ENCODE measurements around the gene GNG14.

Gene GNG14

DNA sequence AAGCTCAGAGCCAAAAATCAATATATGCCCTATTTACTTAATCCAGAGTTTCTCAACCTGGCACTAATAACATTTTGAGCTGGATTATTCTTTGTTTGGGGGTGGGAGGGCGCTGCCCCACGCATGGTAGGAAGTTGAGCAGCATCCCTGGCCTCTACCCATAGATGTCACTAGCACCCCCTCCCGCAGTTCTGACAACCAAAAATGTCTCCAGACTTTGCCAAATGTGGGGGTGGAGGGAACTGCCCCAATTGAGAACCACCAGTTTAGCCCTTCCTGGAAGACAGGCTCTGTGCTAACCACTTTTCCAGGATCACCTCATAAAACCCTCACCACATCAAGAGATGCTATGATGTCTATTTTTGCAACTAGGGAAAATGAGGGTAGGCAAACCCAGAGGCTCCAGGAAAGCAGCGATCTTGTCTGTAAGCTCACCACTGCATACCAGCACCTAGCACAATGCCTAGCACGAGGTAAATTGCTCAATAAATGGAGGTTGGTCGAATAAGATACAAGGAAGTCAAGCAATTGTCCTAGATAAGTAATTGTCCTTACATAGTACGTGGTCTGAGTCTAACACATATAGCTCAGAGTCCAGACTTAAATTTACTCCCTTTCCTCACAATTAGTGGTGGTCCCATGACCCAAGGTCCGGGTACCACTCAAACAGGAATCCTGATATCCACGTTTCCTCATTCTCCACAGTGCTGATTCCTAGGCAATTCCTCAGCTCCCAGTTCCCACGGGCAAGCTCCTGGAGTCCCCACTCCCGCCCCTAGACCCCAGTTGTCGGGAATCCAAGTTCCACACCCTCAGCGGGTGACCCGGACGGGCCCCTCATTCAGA lies 45.8 kb downstream of the GNG14 start:
- peak overlapping the region; percentile 94 to 95 for H3K4me3 Mint-ChIP-seq
- DNase-seq: peak; percentile 34
- no peak for ATAC-seq (replicated peaks)
- no peaks in the 10 kb centered on the region for H3K27me3 Mint-ChIP-seq
- no peaks in the 10 kb centered on the region for H3K9me3 Mint-ChIP-seq
- peak overlapping the region; percentile 99 for H3K27ac Mint-ChIP-seq
- H3K36me3 Mint-ChIP-seq: peaks cover 37% of the 10 kb centered on the region in 2 donors
- peaks cover 44 to 74% of the 10 kb centered on the region in 2 donors for H3K4me1 Mint-ChIP-seq

DNA sequence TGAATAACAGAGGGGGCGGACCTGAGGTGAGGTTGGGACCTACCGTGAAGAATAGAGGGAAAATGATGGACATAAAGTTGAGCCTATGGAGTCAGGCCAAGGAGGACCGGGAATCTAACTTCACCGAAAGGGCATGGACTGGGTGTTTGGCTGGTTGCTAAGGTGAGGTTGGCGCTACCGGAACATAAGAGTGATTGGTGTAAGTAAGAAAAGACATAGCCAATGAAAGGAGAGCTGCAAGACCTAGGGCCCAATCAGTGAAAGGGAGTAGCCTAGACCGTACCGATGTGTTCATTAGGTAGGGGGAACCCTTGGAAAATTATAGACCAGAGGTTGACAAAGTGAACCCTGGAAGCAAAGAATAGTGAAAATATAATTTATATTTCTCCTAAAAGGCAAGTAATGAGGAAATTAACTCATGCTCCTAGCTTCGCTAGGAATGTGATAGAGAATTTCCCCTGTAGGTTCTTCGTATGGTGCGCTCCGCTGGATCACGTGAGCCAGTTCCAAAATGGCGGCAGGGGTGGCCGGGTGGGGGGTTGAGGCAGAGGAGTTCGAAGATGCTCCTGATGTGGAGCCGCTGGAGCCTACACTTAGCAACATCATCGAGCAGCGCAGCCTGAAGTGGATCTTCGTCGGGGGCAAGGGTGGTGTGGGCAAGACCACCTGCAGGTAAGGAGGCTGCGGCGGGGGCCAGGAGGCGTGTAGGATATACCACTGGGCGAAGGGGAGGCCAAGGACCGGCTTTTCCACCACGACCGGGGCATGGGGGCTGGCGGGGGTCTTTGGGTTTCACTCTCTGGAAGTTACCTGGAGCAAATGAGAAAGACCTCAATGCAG lies 49.4 kb downstream of the GNG14 start, which contains the start of gene GET3:
GET3 (plus strand) TSS at position 503 of the 840 bp plus-strand sequence; CDS start at position 512, 9 bp downstream.
- DNase-seq: peak; percentile 83

DNA sequence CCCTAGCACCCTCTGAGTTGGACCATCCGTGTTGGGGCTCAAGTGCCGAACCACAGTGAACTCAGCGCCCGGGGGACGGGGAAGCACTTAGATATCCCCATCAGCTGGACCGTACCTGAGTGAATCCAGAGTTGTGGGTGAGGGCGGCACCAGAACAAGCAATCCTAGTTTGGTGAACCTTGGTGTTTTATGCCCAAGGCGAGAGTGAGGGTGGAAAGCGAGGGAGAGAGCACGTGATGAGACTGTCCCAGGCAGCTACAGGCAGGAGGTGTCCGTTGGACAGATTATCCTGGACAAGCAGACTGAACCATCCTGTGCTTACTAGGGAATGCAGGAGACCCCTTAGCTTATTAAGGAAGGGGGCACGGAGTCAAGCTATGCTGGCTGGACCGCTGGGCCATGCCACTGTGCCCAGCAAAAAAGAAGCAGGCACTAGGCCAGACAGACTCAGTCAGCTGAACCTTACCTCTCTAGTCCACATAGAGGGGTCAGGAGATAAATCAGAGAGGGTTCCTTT lies 50.1 kb downstream of the GNG14 start:
- no peaks in the 10 kb centered on the region for H3K9me3 Mint-ChIP-seq
- H3K27me3 Mint-ChIP-seq: no peaks in the 10 kb centered on the region
- peak overlapping the region; percentile 99 to 100 for H3K4me3 Mint-ChIP-seq
- no peak for DNase-seq
- ATAC-seq (replicated peaks): no peak
- H3K4me1 Mint-ChIP-seq: peaks cover 31 to 34% of the 10 kb centered on the region in 2 donors
- H3K36me3 Mint-ChIP-seq: peaks cover 35 to 37% of the 10 kb centered on the region in 2 donors
- peak overlapping the region; percentile 99 for H3K27ac Mint-ChIP-seq

More for the DNA sequence above, 49.4 kb downstream of the GNG14 start, which contains the start of gene GET3:
- ATAC-seq (replicated peaks): peak; percentile 89 to 92
- Mint-ChIP-seq H3K4me1 (peaks cover 33 to 41% of the 10 kb centered on the region in 2 donors), H3K9me3 (no peaks in the 10 kb centered on the region), H3K27me3 (no peaks in the 10 kb centered on the region), H3K36me3 (peaks cover 34% of the 10 kb centered on the region in 2 donors), H3K4me3 (peak within 1 kb of the TSS; percentile 99 to 100), H3K27ac (peak within 1 kb of the TSS; percentile 99)

All from stimulated activated naive B cell treated with anti-CD40 and anti-IgM and Interleukin-4, amounts not matched to agents 10 μg/mL and 1 μg/mL and 100 μg/mL, for 72 hours (primary cell).